Effector memory CD8-positive, alpha-beta T cell (primary cell): ENCODE results near the gene MAN1A1.
"Not testable (repeated sequence)": the region's sequence is repeated elsewhere in the genome, so short reads cannot be mapped to it uniquely, and the experiment has no call there.

ENCODE experiments used
- ATAC-seq: fragments of 150-1000 bp; cut with Tn5 transposase; replicated peaks from 2 replicates; pipeline ENCODE4 v1.10.0; 2021; ENCODE audit warnings: mild to moderate bottlenecking, moderate library complexity
- DNase-seq, 3 experiments: peaks; one replicate each; pipeline ENCODE4 v3.0.0; 2021
- H3K27ac Mint-ChIP-seq, 2 donors: one replicate each; pipeline ENCODE4 v1.8.0; 2022; ENCODE audit warnings: mild to moderate bottlenecking in 2 of 2, mixed read lengths in 2 of 2, moderate library complexity in 2 of 2
- H3K27me3 Mint-ChIP-seq, 2 donors: one replicate each; pipeline ENCODE4 v1.8.0; 2022; ENCODE audit warnings: mixed read lengths in 2 of 2
- H3K36me3 Mint-ChIP-seq: one replicate; pipeline ENCODE4 v1.8.0; 2022; ENCODE audit warnings: mild to moderate bottlenecking, moderate library complexity, mixed read lengths; ENCODE audit not compliant: insufficient read depth
- H3K4me1 Mint-ChIP-seq, 2 donors: one replicate each; pipeline ENCODE4 v1.8.0; 2022; ENCODE audit warnings: low read depth in 2 of 2, mixed read lengths in 2 of 2
- H3K4me3 Mint-ChIP-seq, 2 donors: one replicate each; pipeline ENCODE4 v1.8.0; 2022; ENCODE audit warnings: mild to moderate bottlenecking in 2 of 2, mixed read lengths in 2 of 2, moderate library complexity in 2 of 2
- H3K9me3 Mint-ChIP-seq, 2 donors: one replicate each; pipeline ENCODE4 v1.8.0; 2022; ENCODE audit warnings: mixed read lengths in 2 of 2

The MAN1A1 gene

DNA sequence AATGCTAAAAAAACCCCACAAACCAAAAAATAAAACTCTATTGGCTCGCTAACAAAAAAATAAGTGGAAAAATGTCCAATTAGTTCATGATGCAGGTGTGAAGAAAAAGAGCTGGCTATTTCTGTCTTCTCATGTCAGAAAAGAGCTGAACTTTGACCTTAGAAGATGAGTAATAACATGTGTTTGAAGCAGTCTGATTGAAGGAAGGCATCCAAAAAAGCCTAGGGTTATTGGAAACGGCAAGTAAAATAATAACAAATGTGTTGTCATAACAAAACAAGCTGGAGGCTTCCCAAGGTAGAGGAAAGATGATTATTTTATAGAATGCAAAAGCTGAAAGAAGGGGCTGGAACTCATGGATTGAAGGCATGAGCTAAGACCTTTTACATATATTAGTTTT lies 176.7 kb downstream of the MAN1A1 start:
- no peaks in the 10 kb centered on the region for H3K9me3 Mint-ChIP-seq
- ATAC-seq (no peak), DNase-seq (no peak)
- peaks cover 15% of the 10 kb centered on the region for H3K36me3 Mint-ChIP-seq
- no peaks in the 10 kb centered on the region for H3K27me3 Mint-ChIP-seq
- H3K27ac Mint-ChIP-seq = peak overlapping the region in 1 of 2 donors; percentile 70
- no peaks in the 10 kb centered on the region for H3K4me1 Mint-ChIP-seq
- H3K4me3 Mint-ChIP-seq = no peak overlapping the region

DNA sequence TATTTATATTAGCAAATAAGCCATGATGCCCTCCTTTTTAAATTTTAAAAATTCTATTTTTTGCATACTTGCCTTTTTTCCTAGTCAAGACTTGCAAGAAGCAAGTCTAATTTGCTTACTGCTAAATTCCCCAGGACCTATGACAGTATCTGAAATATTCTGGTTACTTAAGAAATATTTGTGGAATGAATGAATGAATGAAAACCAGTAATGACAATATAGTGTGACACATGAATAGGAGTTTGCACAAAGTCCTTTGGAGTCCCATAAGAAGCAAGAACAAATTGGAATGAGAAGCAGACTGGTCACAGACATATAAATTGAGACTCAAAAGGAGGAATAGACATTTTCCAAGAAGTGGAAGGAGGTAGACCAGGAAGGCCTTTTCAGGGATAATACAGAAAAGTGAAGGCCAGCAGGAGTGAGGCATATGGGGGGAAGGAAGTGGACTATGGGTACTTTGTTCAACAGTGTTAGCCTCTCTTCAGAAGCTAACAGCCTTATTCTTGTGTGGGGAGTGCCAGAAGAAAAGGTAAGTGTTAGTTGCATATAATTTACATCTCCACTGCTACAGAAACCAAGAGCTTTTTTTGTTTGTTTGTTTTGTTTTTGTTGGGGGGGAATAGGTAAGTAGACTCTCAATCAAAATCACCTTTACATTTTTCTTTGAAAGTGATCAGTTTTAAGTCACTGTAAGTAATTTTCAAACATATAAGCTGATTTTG lies 177.5 kb downstream of the MAN1A1 start:
- Mint-ChIP-seq H3K4me3 (no peak overlapping the region), H3K9me3 (no peaks in the 10 kb centered on the region), H3K36me3 (peaks cover 8% of the 10 kb centered on the region), H3K27me3 (no peaks in the 10 kb centered on the region), H3K27ac (peak overlapping the region in 1 of 2 donors; percentile 2), H3K4me1 (no peaks in the 10 kb centered on the region)
- DNase-seq = no peak
- ATAC-seq = no peak

DNA sequence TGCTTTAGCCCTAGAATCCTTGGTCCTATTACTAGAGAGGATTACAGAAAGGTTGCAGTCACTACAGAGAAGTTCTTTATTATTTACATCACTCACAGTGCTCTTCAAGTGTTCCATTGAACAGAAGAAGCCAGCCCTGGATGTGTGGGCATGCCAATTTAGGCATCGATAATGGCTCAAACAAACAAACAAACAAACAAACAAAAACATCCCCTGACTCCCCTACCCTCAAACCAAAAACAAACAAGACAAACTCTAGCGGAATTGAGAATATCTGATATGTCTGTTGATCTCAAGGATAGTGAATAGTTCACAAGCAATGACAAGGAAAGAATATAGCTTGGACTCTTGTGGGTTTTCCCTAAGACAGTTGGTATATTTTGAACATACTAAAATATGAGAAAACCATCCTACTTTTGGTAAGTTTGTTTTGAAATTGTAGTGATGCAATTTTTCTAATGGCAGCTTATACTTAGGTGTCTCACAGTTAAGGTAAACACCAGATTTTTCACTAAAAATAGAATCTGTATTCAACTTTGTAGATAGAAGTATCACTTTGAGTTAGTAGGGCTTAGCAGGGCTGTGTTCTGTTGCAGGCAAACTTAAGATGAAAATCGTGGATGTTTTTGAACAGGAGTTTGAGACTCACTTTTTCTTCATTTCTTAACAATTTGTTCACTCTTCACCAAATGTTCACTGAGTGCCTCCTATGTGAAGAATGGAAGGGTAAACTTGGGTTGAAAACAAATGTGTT lies 178.3 kb downstream of the MAN1A1 start:
- ATAC-seq (no peak), DNase-seq (no peak)
- Mint-ChIP-seq H3K4me1 (no peaks in the 10 kb centered on the region), H3K36me3 (peaks cover 5% of the 10 kb centered on the region), H3K4me3 (no peak overlapping the region), H3K9me3 (no peaks in the 10 kb centered on the region), H3K27me3 (peaks cover 6 to 7% of the 10 kb centered on the region in 2 donors), H3K27ac (no peak overlapping the region)

DNA sequence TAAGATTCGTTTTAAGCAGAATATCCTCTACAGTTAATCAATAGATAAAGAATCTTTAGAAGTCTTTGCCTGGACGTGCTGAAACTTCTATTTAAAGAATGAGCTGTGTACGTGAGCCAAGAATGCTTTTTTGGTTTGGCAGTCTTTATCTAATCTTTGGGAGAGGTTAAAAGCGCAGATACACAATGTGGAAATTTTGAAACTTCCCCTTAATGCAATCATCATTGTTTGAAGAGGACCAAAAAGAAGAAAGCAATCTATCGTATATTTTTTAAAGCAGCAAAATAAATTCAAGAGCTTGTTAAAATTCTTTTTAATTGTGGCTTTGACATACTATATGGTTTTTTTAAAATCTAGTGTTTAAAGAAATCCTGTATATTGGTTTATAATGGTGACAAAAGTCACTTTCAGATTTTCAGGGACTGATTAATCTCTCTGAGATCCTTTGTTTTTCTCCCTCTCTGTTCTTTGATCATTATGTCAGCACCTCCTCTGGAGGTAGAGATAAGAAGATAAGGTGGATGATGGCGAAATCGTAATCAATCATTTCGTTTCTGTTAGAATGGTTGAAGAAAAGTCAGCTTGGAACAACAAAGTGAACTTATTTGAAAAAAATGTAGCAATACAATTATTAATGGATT lies 179.0 kb downstream of the MAN1A1 start:
- no peaks in the 10 kb centered on the region for H3K36me3 Mint-ChIP-seq
- H3K9me3 Mint-ChIP-seq = no peaks in the 10 kb centered on the region
- H3K4me3 Mint-ChIP-seq = no peak overlapping the region
- DNase-seq (no peak), ATAC-seq (no peak)
- no peaks in the 10 kb centered on the region for H3K4me1 Mint-ChIP-seq
- H3K27ac Mint-ChIP-seq = no peak overlapping the region
- peaks cover 10 to 14% of the 10 kb centered on the region in 2 donors for H3K27me3 Mint-ChIP-seq

GRCh38 chr6:119170103-119170446 lies 179.5 kb downstream of the MAN1A1 start:
- Mint-ChIP-seq H3K36me3 (no peaks in the 10 kb centered on the region), H3K27ac (no peak overlapping the region), H3K9me3 (no peaks in the 10 kb centered on the region), H3K27me3 (peaks cover 10 to 19% of the 10 kb centered on the region in 2 donors), H3K4me1 (no peaks in the 10 kb centered on the region), H3K4me3 (no peak overlapping the region)
- DNase-seq (no peak), ATAC-seq (no peak)

DNA sequence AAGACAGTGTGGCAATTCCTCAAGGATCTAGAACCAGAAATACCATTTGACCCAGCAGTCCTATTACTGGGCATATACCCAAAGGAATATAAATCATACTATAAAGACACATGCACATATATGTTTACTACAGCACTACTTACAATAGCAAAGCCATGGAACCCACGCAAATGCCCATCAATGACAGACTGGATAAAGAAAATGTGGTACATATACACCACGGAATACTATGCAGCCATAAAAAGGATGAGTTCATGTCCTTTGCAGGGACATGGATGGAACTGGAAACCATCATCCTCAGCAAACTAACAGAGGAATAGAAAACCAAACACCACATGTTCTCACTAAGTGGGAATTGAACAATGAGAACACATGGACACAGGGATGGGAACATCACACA lies 180.2 kb downstream of the MAN1A1 start:
- H3K27me3 Mint-ChIP-seq = peaks cover 11 to 19% of the 10 kb centered on the region in 2 donors
- H3K27ac Mint-ChIP-seq, H3K36me3 Mint-ChIP-seq, H3K4me3 Mint-ChIP-seq, DNase-seq, H3K9me3 Mint-ChIP-seq, ATAC-seq, H3K4me1 Mint-ChIP-seq: not testable (repeated sequence)

DNA sequence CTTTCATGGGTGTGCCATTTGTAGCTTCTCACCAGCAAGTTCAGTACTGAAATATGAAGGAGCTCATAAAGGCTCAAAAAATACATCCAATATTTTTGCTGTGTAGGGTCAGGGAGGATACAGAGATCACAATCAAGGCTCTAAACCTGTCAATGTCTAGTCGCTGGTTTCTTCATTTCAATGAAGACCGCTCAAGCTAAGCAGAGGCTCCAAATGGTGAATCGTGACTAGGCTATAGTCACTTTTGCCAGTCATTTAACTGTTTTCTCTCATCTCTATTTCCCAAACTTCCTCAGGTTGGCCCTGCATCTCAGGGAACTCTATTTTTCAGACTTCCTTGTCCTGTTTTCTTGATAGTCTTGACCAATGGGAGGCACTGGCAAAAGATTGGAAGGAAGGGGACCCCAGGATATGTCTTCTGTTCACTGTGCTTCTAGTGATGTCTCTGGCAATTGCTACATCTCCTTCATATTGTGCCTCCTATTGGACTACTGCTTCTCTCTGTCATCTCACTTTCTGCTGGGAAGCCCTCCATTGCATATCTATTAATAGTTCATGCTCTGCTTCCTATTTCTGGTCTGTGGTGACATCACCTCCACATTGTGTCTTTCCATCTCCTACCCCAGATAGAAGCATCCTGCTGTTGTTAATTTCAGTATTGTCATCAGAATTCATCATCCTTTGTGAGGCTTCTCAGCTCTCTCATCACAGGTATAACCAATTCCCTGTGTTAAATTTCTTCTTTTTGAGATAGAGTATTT lies 183.4 kb downstream of the MAN1A1 start:
- DNase-seq (no peak), ATAC-seq (no peak)
- no peaks in the 10 kb centered on the region for H3K4me1 Mint-ChIP-seq
- no peaks in the 10 kb centered on the region for H3K36me3 Mint-ChIP-seq
- H3K27ac Mint-ChIP-seq = no peak overlapping the region
- H3K27me3 Mint-ChIP-seq = peaks cover 34% of the 10 kb centered on the region in 2 donors
- no peak overlapping the region for H3K4me3 Mint-ChIP-seq
- H3K9me3 Mint-ChIP-seq = no peaks in the 10 kb centered on the region

DNA sequence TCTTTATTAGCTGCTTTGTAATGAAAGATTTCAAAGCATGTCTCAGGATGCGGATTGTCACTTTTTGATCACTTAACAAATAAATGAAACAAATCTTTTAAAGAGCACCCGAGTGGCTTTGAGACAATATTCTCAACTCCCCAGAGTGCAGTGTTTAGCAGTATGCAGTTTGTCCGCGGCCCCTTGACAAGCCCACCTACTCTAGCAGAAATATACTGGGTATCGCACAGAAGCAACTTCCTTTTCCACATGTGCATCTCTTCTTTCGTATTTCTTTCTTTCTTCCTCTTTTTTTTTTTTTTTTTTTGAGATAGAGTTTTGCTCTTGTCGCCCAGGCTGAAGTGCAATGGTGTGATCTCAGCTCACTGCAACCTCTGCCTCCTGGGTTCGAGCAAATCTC lies 186.6 kb downstream of the MAN1A1 start:
- Mint-ChIP-seq H3K9me3 (no peaks in the 10 kb centered on the region), H3K4me3 (no peak overlapping the region), H3K27me3 (peaks cover 39 to 48% of the 10 kb centered on the region in 2 donors), H3K27ac (no peak overlapping the region), H3K4me1 (no peaks in the 10 kb centered on the region), H3K36me3 (no peaks in the 10 kb centered on the region)
- DNase-seq (no peak), ATAC-seq (no peak)

DNA sequence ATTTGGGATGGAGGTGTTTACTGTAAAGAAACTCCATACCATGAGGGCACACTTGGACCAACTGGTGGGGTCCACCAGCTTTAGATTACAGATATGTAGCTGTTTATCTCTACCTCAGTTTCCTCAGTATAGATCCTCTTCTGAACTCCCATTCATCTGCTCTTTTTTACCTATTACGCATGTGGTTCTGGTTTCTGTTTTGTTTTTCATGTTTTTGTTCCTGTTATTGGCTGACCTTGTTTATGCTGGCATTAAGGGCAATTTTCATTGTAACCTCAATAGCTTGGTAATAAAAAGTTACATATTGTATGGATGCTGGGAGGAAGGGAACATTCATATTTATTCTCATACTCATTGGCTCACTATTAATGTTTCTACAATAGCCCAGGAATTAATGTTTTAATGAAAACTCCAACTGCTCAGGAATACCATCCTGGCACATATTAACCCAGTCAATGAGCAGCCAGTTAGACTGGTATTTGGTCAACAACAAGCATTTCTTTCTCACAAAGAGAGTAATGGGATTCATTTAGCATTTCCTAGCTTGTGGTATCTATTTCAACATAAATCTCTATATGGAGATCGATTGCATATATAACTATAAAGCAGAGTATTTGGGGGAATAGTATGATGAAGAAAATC lies 187.3 kb downstream of the MAN1A1 start:
- no peak for ATAC-seq
- DNase-seq = no peak
- H3K27me3 Mint-ChIP-seq = peaks cover 39 to 48% of the 10 kb centered on the region in 2 donors
- no peaks in the 10 kb centered on the region for H3K4me1 Mint-ChIP-seq
- H3K27ac Mint-ChIP-seq = no peak overlapping the region
- H3K36me3 Mint-ChIP-seq = no peaks in the 10 kb centered on the region
- H3K9me3 Mint-ChIP-seq = no peaks in the 10 kb centered on the region
- no peak overlapping the region for H3K4me3 Mint-ChIP-seq

DNA sequence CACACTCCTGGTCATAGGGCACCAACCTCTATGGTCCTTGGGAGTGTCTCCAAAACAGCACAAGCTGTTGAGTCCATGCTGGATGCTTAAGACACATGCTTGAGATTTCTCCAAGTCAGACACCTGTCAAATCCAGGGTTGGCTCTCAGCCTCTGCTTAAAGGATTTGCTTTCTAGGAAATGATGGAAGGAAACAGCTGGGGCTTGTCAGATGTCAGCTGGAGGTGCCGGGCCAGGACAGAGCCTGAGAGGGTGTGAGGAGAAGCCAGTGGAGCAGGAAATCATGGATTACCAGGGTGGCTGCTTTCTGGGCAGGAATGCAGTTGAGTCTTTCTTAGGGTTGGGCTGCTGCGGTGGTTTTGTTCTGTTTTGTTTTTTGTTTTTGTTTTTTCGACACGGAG lies 188.1 kb downstream of the MAN1A1 start:
- no peak overlapping the region for H3K4me3 Mint-ChIP-seq
- H3K4me1 Mint-ChIP-seq = no peaks in the 10 kb centered on the region
- no peaks in the 10 kb centered on the region for H3K9me3 Mint-ChIP-seq
- H3K27me3 Mint-ChIP-seq = peaks cover 34 to 43% of the 10 kb centered on the region in 2 donors
- no peak overlapping the region for H3K27ac Mint-ChIP-seq
- H3K36me3 Mint-ChIP-seq = no peaks in the 10 kb centered on the region
- no peak for DNase-seq
- ATAC-seq = no peak

DNA sequence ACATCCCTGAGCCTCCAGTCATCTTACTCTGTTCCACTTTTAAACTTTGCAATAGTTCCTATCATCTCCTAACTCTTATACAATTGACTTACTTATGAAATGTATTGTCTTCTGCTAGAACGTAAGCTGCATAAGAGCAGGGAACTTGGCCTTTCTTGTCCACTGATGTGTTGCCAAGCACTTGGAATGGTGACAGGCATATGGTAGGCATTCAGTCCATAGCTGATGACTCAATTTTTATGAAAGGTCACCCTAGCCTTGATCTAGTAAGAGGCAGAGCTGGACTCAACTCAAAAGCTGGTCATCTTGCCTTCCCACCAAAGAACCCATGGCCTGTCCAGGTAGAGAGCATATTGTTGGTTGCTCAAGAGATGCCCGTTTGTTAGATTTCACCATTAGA lies 188.7 kb downstream of the MAN1A1 start:
- Mint-ChIP-seq H3K4me3 (no peak overlapping the region), H3K27ac (no peak overlapping the region), H3K9me3 (no peaks in the 10 kb centered on the region), H3K36me3 (no peaks in the 10 kb centered on the region), H3K4me1 (no peaks in the 10 kb centered on the region), H3K27me3 (peaks cover 29 to 38% of the 10 kb centered on the region in 2 donors)
- ATAC-seq (no peak), DNase-seq (no peak)

GRCh38 chr6:119158057-119158848 lies 191.3 kb downstream of the MAN1A1 start:
- DNase-seq (no peak), ATAC-seq (no peak)
- no peak overlapping the region for H3K4me3 Mint-ChIP-seq
- no peaks in the 10 kb centered on the region for H3K36me3 Mint-ChIP-seq
- no peak overlapping the region for H3K27ac Mint-ChIP-seq
- H3K4me1 Mint-ChIP-seq = no peaks in the 10 kb centered on the region
- H3K9me3 Mint-ChIP-seq = no peaks in the 10 kb centered on the region
- H3K27me3 Mint-ChIP-seq = peaks cover 12 to 29% of the 10 kb centered on the region in 2 donors
